KOPT-K1 (cell line): ENCODE results near the gene IQCK.

ENCODE experiments used
- H3K27ac ChIP-seq: fragments of 200-600 bp; sonication (generic); 2 replicates; pipeline ENCODE4 v1.5.1; 2016; ENCODE audit warnings: antibody characterized with exemption, mild to moderate bottlenecking, low read depth, low read length; ENCODE audit not compliant: poor library complexity, severe bottlenecking
- H3K36me3 ChIP-seq: fragments of 200-600 bp; sonication (generic); 2 replicates; pipeline ENCODE4 v1.5.1; 2017; ENCODE audit warnings: antibody characterized with exemption, mild to moderate bottlenecking, low read length, moderate library complexity; ENCODE audit not compliant: insufficient read depth
- H3K9me3 ChIP-seq: fragments of 200-600 bp; sonication (generic); 2 replicates; pipeline ENCODE4 v1.5.1; 2017; ENCODE audit warnings: antibody characterized with exemption, low read length, mild to moderate bottlenecking; ENCODE audit not compliant: insufficient read depth, poor library complexity, severe bottlenecking

The IQCK gene

DNA sequence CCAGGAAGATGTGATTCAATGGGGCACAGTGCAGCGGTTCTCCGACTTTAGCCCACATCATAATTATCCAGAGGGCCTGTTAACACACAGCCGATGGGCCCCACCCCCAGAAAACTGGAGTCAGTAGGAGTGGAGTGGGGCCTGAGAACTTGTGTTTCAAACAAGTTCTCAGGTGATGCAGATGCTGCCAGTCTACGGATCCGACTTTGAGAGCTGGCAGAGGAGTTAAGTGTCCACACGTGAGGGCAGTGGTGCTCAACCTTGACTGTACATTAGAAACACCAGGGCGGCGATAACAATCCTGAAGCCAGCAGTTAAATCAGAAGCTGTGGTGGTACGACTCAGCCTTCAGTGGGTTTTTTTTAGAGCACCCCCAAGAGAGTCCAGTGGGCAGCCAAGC is 91.6 kb downstream of the IQCK start:
- H3K27ac ChIP-seq, result no peak overlapping the region
- peaks cover 28% of the 10 kb centered on the region for H3K9me3 ChIP-seq
- no peaks in the 10 kb centered on the region for H3K36me3 ChIP-seq

GRCh38 chr16:19810817-19811731 is 93.0 kb downstream of the IQCK start:
- no peak overlapping the region for H3K27ac ChIP-seq
- no peaks in the 10 kb centered on the region for H3K36me3 ChIP-seq
- H3K9me3 ChIP-seq, result peaks cover 16% of the 10 kb centered on the region

DNA sequence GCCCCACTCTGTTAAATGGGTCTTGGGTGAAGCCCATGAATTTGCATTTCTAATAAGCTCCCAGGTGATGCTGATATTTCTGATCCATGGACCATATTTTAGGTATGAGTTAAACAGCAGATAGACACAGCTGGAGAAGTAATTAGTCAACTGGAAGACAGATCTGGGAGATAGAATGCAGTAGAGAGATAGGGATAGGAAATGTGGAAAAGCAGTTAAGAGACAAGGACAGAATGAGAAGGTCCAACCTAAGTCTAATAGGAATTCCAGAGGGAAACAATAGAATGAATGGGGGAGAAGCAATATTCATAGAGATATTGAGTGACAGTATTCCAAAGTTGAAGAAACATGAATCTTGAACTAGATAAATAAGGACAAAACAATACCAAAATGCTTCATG is 94.9 kb downstream of the IQCK start:
- H3K9me3 ChIP-seq, result peaks cover 9% of the 10 kb centered on the region
- H3K36me3 ChIP-seq, result no peaks in the 10 kb centered on the region
- H3K27ac ChIP-seq, result no peak overlapping the region

DNA sequence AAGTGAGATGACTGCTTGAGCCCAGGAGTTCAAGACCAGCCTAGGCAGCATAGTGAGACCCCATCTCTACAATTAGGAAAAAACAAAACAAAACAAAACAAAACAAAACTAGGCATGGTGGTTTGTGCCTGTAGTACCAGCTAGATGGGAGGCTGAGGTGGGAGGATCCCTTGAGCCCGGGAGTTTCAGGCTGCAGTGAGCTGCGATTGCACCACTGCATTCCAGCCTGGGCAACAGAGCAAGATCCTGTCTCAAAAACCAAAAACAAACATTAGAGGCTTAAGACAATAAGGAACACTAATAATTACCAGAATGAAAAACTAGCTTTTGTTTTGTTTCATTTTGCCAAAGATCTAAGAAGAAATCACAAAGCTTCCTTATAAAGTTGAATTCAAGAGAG is 97.3 kb downstream of the IQCK start:
- Histone ChIP-seq H3K36me3 (no peaks in the 10 kb centered on the region), H3K27ac (no peak overlapping the region), H3K9me3 (peaks cover 9% of the 10 kb centered on the region)

- Histone ChIP-seq H3K36me3 (no peaks in the 10 kb centered on the region), H3K27ac (no peak overlapping the region), H3K9me3 (peaks cover 9% of the 10 kb centered on the region)
Measured at GRCh38 chr16:19817122-19817521, 99.1 kb downstream of the IQCK start.

DNA sequence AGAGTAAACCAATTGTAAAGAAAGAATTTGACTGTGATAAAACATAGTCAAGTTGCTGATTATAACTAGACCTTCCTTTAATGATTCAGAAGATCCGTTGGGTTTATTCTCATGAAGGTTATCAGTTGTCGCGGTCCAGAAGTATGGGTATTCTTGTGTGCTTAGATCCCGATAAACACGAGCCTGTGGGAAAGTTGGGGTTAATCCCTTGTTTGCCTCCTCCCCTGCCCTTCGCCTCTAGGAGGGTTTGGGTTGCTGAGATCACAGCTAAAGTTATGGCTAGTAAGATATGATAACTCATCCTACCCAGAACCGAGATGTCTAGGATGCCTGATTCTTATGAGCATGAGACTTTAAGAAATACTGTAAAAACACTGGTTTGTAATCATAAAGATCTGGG is 99.8 kb downstream of the IQCK start:
- H3K27ac ChIP-seq, result no peak overlapping the region
- H3K9me3 ChIP-seq, result peaks cover 6% of the 10 kb centered on the region

GRCh38 chr16:19822533-19822932 is 104.5 kb downstream of the IQCK start:
- no peak overlapping the region for H3K27ac ChIP-seq

More for the DNA sequence above, 99.8 kb downstream of the IQCK start:
- no peaks in the 10 kb centered on the region for H3K36me3 ChIP-seq

DNA sequence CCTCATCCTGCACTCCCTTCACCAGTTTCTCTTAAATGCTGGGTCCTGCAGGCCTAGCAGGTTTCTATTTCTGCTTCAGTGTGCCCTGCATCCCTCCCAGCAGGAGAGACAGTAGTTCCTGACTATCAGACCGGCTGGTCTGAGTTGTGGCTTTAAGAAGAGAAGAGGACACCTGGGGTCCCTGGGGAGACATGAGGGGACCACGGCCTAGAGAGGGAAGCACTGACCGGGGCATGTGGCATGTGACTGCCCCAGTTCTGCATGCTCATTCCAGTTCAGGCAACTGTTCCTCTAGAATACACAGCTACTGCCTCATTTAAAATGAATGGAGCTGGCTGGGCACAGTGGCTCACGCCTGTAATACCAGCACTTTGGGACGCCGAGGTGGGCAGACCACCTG is 105.3 kb downstream of the IQCK start:
- Histone ChIP-seq H3K27ac (no peak overlapping the region), H3K9me3 (no peaks in the 10 kb centered on the region), H3K36me3 (no peaks in the 10 kb centered on the region)

More at GRCh38 chr16:19822533-19822932, 104.5 kb downstream of the IQCK start:
- H3K9me3 ChIP-seq, result no peaks in the 10 kb centered on the region
- no peaks in the 10 kb centered on the region for H3K36me3 ChIP-seq

- no peaks in the 10 kb centered on the region for H3K36me3 ChIP-seq
- no peak overlapping the region for H3K27ac ChIP-seq
Measured at GRCh38 chr16:19824216-19824615, 106.1 kb downstream of the IQCK start.

DNA sequence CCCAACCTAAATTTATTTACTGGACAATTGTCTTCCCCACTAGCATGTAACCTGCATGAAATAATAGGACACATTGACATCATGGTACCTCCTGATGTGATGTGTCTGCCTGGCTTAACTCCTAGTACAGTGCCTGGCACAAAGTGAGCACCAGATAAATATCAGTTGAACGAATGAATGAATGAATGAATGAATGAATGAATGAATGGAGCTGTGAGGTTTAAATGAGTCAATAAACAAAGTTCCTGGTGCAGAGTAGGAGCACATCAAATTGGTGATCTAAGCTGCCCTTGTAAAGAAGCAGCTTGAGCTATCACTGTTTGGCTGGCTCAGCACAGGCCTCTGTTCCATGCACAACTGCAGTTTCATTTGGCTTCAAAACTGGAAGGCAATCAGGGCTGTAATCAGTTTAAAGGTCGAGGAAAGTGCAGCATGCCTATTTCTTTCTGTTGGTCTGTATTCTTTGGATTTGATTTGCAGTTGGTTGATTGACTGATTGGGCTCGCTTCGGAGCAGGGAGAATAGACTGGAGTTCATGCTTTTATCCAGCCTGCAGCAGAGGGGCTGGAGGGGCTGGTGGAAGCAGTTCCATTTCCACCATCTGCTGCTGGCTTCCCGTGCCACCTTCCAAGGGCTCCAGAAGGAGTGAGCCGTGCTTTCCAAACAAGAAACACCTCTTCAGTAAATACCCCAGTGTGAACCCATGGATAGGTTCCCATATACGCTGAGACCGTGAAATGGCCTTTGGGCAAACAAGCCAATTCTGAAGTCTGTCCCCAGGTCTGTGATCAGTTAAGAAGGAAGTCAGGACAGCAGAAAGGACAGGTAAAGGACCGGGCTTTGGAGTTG is 112.0 kb downstream of the IQCK start:
- no peaks in the 10 kb centered on the region for H3K9me3 ChIP-seq
- no peaks in the 10 kb centered on the region for H3K36me3 ChIP-seq
- H3K27ac ChIP-seq, result no peak overlapping the region

More at GRCh38 chr16:19824216-19824615, 106.1 kb downstream of the IQCK start:
- H3K9me3 ChIP-seq, result no peaks in the 10 kb centered on the region

DNA sequence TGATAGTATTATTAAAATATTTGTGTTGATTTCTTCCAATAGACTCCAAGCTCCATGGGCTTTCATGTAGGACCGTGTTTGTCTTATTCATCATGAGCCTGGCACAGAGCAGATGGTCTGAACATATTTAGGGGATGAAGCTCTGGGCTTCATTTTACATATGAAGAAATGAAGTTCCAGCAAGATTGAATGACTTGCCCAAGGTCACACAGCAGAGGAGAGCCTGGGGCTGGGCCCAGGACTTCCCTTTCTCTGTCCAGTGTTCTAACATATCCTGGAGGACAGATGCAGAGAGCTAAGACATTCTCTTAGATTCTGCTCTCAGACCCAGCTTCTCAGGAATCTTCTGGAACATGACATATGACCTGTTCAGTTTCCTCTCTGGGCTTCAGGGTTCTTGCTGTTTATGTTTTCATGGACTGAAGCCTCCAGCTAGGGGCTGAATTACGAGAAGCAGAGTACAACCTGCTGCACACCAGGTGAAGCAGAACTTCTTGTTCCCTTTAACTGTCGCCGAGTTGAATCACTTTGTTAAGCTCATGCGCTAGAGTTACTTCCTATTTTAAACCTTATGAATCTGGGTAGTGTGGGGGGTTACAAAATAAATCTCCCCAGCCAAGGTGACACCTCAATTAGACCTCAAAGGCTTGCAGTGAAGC is 113.0 kb downstream of the IQCK start:
- H3K9me3 ChIP-seq, result no peaks in the 10 kb centered on the region

GRCh38 chr16:19831678-19832077 is 113.6 kb downstream of the IQCK start:
- Histone ChIP-seq H3K9me3 (no peaks in the 10 kb centered on the region), H3K27ac (no peak overlapping the region), H3K36me3 (no peaks in the 10 kb centered on the region)

More for the DNA sequence above, 113.0 kb downstream of the IQCK start:
- no peaks in the 10 kb centered on the region for H3K36me3 ChIP-seq
- H3K27ac ChIP-seq, result no peak overlapping the region

GRCh38 chr16:19833176-19833575 is 115.1 kb downstream of the IQCK start:
- Histone ChIP-seq H3K36me3 (no peaks in the 10 kb centered on the region), H3K27ac (no peak overlapping the region), H3K9me3 (no peaks in the 10 kb centered on the region)

DNA sequence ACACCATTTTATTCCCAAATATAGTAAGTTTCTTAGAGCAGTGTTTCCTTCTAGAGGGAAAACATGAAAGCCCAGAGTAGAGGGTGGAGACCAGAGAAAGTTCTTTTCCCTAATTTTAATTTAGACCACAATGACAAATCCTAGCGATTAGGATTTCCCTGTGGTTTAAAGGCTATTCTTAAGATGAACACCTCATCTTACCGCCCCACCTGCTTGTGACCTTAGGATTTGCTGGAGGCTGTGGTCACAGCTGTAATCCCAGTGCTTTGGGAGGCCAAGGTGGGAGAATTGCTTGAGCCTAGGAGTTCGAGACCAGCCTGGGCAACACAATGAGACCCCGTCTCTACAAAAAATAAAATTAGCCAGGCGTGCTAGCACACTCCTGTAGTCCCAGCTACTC is 115.5 kb downstream of the IQCK start:
- no peak overlapping the region for H3K27ac ChIP-seq
- H3K9me3 ChIP-seq, result no peaks in the 10 kb centered on the region
- H3K36me3 ChIP-seq, result no peaks in the 10 kb centered on the region

DNA sequence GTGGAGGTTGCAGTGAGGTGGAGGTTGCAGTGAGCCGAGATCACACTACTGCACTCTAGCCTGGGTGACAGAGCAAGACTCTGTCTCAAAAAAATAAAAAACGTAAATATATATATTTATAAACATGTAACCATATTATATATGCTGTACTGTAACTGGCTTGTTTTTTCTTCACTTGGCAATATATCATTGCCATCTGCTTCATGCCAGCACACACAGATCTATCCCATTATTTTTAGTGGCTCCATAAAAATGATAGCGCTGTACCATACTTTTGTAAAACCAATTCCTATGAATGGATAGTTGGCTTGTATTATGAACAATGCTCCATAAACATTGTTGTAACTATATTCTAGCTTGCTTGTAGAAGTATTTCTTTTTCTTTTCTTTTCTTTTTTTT is 117.1 kb downstream of the IQCK start:
- H3K9me3 ChIP-seq, result no peaks in the 10 kb centered on the region
- no peak overlapping the region for H3K27ac ChIP-seq
- H3K36me3 ChIP-seq, result no peaks in the 10 kb centered on the region
